ENCODE results near the gene PRMT9. TPM values are rescaled to one million over a fixed set of nuclear protein-coding genes. Genes with fewer than 3 reads are reported as not detected.

Gene PRMT9
- total RNA-seq, 4 donors from 2014 or later, result 7.3 to 14.1 (median 10.5) TPM

GRCh38 chr4:147678106-147678505 lies 5.9 kb downstream of the PRMT9 start:
- TF ChIP-seq CTCF (IDR thresholded peaks at IDR 0.05; ENCODE audit: low read depth), result no peak

GRCh38 chr4:147674496-147674895 lies 9.5 kb downstream of the PRMT9 start:
- TF ChIP-seq CTCF (IDR thresholded peaks at IDR 0.05; ENCODE audit: low read depth), result no peak

- TF ChIP-seq CTCF (IDR thresholded peaks at IDR 0.05; ENCODE audit: low read depth), result no peak
These were observed 9.9 kb downstream of the PRMT9 start for GRCh38 chr4:147674073-147674472.

- no peak for TF ChIP-seq CTCF (IDR thresholded peaks at IDR 0.05; ENCODE audit: low read depth)
These were observed 25.5 kb downstream of the PRMT9 start for GRCh38 chr4:147658501-147658900.

- no peak for TF ChIP-seq CTCF (IDR thresholded peaks at IDR 0.05; ENCODE audit: low read depth)
These were observed 28.3 kb downstream of the PRMT9 start for GRCh38 chr4:147655639-147656038.

GRCh38 chr4:147651563-147651962 lies 32.4 kb downstream of the PRMT9 start:
- no peak for TF ChIP-seq CTCF (IDR thresholded peaks at IDR 0.05; ENCODE audit: low read depth)

- TF ChIP-seq CTCF (IDR thresholded peaks at IDR 0.05; ENCODE audit: low read depth), result no peak
These were observed 35.3 kb downstream of the PRMT9 start for GRCh38 chr4:147648656-147649055.
